Esophagus mucosa (tissue), 1 donor: ENCODE data around the gene CDC5L. TPM values are rescaled to one million over a fixed set of nuclear protein-coding genes. Genes with fewer than 3 reads are reported as not detected.
"Not testable (repeated sequence)": the region's sequence is repeated elsewhere in the genome, so short reads cannot be mapped to it uniquely, and the experiment has no call there.

Source experiments
- ATAC-seq: fragments of 200-7000 bp; cut with Tn5 transposase; one replicate; pipeline ENCODE4 v1.9.1; 2020
- total RNA-seq: library from RNA; stranded (reverse); gene quantifications from one replicate; pipeline ENCODE4 v1.2.4, GENCODE V29; 2023
- donor health status: DM: yes; HTN: yes; CAD: no.

The CDC5L gene
- total RNA-seq, 1 donor from 2014 or later = 9.9 TPM

- no peak for ATAC-seq
These were observed 28.5 kb downstream of the CDC5L start for GRCh38 chr6:44415873-44416502.

GRCh38 chr6:44422531-44422930 lies 35.0 kb downstream of the CDC5L start:
- ATAC-seq = no peak

- no peak for ATAC-seq
These were observed 35.8 kb downstream of the CDC5L start for GRCh38 chr6:44423306-44423705.

DNA sequence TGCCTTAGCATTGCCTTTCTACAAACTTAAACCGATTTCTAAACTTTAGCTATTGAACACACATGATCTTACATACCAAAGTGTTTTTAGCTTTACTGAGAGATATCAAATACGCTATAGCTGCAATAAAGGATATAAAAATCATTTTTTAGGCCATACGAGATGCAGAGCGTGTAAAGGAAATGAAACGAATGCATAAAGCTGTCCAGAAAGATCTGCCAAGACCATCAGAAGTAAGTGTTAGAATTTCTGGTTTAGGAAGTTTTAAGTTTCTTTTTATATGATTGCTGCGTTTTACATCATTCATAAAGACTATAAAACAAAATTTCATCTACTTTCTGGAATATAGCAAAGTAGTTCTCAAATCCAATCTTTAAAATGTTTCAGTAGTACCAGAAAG lies 38.4 kb downstream of the CDC5L start:
- no peak for ATAC-seq

GRCh38 chr6:44428682-44429081 lies 41.2 kb downstream of the CDC5L start:
- ATAC-seq = no peak

GRCh38 chr6:44430326-44430725 lies 42.8 kb downstream of the CDC5L start:
- ATAC-seq = no peak

GRCh38 chr6:44431118-44431725 lies 43.7 kb downstream of the CDC5L start:
- ATAC-seq = peak; percentile 62

DNA sequence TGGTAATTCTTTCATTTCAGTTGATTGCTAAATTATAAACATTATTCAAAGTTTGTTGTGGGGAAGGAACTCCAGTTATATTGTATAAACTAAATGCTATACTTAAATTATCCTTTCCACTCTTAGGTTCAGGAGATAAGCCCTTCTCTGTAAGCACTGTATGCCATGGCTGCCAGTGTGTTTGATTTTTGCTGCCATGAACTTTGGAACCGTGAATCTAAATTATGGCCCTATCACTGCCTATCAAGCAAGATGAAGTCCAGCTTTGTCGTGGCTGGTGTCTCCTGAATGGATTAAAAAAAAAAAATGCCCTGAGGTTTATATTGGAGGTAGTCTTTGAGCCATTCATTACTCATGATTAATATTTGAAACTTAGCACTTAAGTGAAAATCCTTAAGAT lies 44.7 kb downstream of the CDC5L start:
- no peak for ATAC-seq

DNA sequence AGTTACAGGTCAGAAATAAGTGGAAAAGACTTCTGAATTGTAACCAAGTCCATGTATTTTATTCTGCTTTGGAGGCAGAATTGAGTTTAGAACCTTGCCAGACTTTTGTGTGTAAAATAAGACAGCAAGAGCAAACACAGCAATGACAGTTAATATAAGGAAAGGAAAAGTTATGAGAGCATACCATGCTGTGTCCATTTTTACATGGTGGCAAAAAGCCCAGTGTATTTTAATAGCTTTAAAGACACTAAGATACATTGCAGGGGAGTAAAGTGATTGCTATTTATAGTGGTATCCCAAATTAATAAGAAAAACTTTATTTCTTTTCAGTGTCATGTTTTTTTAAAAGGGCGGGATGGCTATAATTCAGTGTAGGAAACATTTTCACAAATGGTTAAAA lies 45.2 kb downstream of the CDC5L start:
- no peak for ATAC-seq

DNA sequence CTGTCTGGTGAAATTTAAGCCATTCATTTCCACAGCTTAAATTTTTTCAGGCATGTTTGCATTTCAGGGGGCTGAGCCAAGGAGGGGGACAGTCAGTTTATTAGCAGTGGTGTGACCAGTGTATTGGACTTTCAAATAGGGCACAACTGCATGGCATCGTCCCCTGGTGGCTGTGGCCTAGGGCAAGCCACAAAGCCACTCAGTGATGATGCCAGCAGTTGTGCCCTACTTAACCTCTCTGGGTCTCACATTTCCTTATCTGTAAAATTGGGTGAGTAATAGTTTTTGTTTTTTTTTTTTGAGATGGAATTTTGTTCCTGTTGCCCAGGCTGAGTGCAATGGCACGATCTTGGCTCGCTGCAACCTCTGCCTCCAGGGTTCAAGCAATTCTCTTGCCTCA lies 48.0 kb downstream of the CDC5L start:
- no peak for ATAC-seq

GRCh38 chr6:44438827-44439226 lies 51.3 kb downstream of the CDC5L start:
- no peak for ATAC-seq

- ATAC-seq = peak; percentile 73
These were observed 52.0 kb downstream of the CDC5L start for GRCh38 chr6:44439270-44440045.

- ATAC-seq = no peak
These were observed 53.8 kb downstream of the CDC5L start for GRCh38 chr6:44441091-44441855.

- no peak for ATAC-seq
These were observed 54.7 kb downstream of the CDC5L start for GRCh38 chr6:44442236-44442635.

DNA sequence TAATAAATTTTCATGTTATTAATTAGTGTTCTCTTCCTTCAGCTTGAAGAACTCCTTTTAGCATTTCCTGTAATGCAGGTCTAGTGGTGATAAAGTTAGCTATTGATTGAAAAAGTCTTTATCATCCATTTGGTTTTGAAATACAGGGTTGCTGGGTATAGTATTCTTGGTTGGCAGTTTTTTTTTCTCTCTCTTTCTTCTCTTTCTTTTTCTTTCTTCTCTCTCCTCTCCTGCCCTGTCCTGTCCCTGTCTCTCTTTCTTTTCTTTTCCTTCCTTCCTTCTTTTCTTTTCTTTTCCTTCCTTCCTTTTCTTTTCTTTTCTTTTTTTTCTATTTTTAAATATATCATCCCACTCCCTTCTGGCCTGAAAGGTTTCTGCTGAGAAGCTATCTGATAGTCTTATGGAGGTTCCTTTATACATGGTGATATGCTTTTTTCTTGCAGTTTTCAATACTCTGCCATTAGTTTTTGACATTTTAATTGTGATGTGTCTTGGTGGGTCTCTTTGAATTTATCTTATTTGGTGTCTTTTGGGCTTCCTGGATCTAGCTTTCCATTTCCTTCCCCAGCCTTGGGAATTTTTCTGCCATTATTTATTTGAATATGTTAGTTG lies 55.4 kb downstream of the CDC5L start:
- ATAC-seq = no peak

DNA sequence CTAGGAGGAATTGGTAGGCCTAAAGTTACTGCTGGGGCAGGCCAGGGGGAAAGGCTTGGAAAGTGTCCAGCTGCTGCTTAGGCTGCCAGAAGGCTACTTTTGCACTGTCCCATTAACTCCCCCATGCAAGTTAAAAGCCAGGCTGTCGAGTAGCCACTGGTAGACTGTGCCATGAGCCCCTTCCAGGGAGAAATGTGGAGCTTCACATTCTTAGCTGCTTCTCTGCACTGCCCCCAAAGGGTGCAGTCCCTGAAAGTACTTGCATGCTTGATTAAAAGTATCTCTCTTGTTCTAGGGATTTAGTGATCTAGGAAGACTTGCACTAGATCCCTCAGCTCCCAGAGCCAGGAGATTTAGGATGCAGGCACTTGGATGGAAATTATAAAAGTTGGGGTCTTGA lies 57.3 kb downstream of the CDC5L start:
- no peak for ATAC-seq

- no peak for ATAC-seq
These were observed 59.3 kb downstream of the CDC5L start for GRCh38 chr6:44446626-44447300.

- not testable (repeated sequence) for ATAC-seq
These were observed 61.7 kb downstream of the CDC5L start for GRCh38 chr6:44449181-44449580.

GRCh38 chr6:44451803-44452695 lies 64.5 kb downstream of the CDC5L start:
- no peak for ATAC-seq

DNA sequence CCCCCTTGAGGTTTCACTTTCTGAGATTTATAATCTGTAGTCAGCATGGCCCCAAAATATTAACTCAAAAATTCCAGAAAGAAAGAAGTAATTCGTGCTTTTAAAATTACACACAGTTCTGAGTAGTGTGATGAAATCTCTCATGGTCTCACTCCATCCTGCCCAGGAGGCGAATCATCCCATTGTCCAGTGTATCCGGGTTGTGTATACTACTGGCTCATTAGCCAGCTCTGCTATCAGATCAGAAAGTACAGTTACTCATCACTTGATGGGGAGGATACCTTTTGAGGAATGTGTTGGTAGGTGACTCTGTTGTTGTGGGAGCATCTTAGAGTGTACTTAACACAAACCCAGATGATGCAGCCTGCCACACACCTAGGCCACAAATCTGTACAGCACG lies 65.2 kb downstream of the CDC5L start:
- ATAC-seq = peak; percentile 41

- ATAC-seq = no peak
These were observed 65.6 kb downstream of the CDC5L start for GRCh38 chr6:44453146-44453545.
